Cardiac fibroblast (primary cell): Measurements from ENCODE around the gene SCN9A.
"Not testable (repeated sequence)": the region's sequence is repeated elsewhere in the genome, so short reads cannot be mapped to it uniquely, and the experiment has no call there.

Experiments
- DNase-seq, 2 donors: peaks; one replicate each; pipeline versions ENCODE4 v3.0.0 to v3.0.0-alpha.2; 2010; ENCODE audit warnings: low read depth in 2 of 2
- H3K4me3 ChIP-seq, 2 donors: replicated peaks in 1 of 2; 1 replicate in 1 of 2; 2 replicates in 1 of 2; pipeline ENCODE4 v1.5.1; 2011; ENCODE audit warnings: low read depth in 2 of 2, low read length in 2 of 2, mild to moderate bottlenecking in 2 of 2, moderate library complexity in 1 of 2
- TF ChIP-seq, protein P1 (sequence below): IDR thresholded peaks from one replicate; pipeline ENCODE4 v1.5.1; 2011; ENCODE audit warnings: low read depth, mild to moderate bottlenecking, low read length, inconsistent platforms

The SCN9A gene

GRCh38 chr2:166365239-166365638, 10.5 kb downstream of the SCN9A start:
- no peak overlapping the region for H3K4me3 ChIP-seq
- DNase-seq, result no peak
- TF ChIP-seq, protein P1, sequence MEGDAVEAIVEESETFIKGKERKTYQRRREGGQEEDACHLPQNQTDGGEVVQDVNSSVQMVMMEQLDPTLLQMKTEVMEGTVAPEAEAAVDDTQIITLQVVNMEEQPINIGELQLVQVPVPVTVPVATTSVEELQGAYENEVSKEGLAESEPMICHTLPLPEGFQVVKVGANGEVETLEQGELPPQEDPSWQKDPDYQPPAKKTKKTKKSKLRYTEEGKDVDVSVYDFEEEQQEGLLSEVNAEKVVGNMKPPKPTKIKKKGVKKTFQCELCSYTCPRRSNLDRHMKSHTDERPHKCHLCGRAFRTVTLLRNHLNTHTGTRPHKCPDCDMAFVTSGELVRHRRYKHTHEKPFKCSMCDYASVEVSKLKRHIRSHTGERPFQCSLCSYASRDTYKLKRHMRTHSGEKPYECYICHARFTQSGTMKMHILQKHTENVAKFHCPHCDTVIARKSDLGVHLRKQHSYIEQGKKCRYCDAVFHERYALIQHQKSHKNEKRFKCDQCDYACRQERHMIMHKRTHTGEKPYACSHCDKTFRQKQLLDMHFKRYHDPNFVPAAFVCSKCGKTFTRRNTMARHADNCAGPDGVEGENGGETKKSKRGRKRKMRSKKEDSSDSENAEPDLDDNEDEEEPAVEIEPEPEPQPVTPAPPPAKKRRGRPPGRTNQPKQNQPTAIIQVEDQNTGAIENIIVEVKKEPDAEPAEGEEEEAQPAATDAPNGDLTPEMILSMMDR, result no peak

GRCh38 chr2:166364476-166365161, 11.1 kb downstream of the SCN9A start:
- DNase-seq, result no peak
- TF ChIP-seq, protein P1, result no peak
- no peak overlapping the region for H3K4me3 ChIP-seq

- TF ChIP-seq, protein P1, result peak; percentile 57
- DNase-seq, result peak; percentile 59 to 68
- no peak overlapping the region for H3K4me3 ChIP-seq
These were observed 14.2 kb downstream of the SCN9A start for GRCh38 chr2:166361351-166362153.

DNA sequence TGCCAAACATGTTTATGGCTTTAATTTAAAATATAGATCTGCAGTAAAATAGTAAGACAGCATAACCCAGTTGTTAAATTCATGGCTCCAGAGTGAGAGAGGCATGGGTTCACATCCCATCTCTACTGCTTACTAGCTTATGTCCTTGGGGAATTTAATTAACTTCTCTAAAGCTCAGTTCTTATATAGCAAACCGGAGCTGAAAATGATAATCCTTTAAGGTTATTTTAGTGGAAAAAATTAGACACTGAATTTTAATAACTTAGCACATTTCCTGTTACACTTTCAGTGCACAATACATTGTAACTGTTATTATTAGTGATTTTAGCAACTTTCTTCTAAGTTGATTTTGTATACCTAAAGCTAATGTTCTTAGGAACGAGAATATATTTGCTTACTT, 14.8 kb downstream of the SCN9A start:
- H3K4me3 ChIP-seq, result no peak overlapping the region
- TF ChIP-seq, protein P1, result no peak
- DNase-seq, result no peak

DNA sequence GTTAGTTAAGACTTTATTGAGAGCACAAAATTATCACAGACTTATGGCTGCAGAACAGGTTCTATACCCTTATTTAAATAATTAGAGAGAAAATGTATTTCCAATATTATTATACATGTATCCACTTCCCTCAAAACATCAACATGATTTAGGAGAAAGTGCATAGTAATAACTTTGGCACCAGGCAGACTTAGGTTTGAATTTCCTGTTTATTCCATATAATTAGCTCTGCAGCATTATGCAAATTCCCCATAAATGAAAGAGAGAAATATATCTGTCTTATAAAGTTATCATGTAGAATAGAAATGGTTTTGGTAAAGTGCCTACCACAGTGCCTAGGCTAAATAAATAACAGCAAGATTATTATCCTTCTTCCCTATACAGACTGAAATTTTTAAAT, 15.3 kb downstream of the SCN9A start:
- DNase-seq, result no peak
- TF ChIP-seq, protein P1, result no peak
- no peak overlapping the region for H3K4me3 ChIP-seq

DNA sequence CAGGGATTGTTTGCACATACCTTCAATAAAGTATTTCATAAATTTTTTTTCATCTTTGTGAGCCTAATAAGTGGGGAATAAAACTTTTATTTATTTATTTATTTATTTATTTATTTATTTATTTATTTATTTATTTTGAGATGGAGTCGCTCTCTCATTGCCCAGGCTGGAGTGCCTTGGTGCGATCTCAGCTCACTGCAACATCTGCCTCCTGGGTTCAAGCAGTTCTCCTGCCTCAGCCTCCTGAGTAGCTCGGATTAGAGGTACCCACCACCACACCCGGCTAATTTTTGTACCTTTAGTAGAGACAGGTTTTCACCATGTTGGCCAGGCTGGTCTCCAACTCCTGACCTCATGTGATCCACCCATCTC, 17.8 kb downstream of the SCN9A start:
- DNase-seq, H3K4me3 ChIP-seq: not testable (repeated sequence)

DNA sequence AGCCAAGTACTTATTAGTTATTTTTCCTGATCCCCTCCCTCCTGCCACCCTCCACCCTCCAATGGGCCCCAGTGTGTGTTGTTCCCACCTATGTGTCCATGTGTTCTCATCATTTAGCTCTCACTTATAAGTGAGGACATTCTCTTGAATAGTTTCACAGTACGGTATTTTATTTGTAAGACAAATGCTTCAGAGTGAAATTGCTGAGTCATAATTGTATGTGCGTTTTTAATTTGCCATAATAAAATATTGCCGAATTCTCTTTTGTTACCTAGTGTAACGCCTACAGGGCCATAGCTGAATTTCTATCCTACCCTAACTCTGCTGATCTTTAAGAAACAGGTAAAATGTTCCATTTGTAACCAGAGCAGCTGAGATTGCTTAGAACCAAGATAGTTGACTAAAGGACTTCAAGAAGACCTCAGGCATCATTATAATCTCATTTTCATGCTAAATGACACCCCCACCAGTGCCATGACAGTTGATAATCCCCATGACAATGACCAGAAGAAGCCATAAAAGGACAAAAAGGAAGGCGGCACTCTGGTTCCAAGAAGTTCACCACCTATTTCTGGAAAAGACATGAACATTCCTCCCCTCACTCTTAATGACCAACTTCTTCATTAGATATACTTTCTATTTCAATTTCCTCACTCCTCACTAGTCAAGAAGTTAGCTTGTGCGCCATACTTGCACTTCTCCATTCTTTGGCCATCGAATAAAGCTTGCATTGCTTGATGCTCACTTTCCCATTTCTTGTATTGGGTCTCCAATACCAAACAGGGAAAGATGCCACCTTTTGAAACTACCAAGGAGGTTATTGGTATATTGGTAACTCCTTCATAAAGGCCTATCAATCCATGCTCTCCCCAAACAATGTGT, 18.4 kb downstream of the SCN9A start:
- TF ChIP-seq, protein P1, result no peak
- no peak overlapping the region for H3K4me3 ChIP-seq
- DNase-seq, result no peak
